GM21526 (cell line): ENCODE measurements around the gene GOLGA6C.
"Not testable (repeated sequence)": the region's sequence is repeated elsewhere in the genome, so short reads cannot be mapped to it uniquely, and the experiment has no call there.

Source experiments
- ATAC-seq: cut with Tn5 transposase; IDR thresholded peaks from one replicate; pipeline ENCODE4 v1.9.1; 2021; ENCODE audit warnings: moderate library complexity; ENCODE audit not compliant: unreplicated experiment, low FRiP score

The GOLGA6C gene

DNA sequence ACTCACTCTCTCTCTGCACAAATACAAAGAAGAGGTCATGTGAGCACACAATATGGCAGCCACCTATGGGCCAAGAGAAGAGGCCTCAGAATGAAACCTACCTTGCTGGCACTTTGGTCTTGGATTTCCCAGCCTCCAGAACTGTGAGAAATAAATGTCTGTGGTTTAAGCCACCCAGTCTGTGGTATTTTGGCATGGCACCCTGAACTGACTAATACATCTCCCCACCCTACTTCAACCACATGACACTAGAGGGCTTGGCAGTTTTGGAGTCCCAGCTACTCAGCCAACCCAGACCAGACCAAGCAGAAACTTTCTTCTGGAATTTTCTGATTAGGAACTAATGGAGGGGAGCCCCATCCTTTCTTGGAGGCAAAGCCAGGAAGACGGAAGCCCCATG lies 54.4 kb downstream of the GOLGA6C start:
- ATAC-seq, result not testable (repeated sequence)

DNA sequence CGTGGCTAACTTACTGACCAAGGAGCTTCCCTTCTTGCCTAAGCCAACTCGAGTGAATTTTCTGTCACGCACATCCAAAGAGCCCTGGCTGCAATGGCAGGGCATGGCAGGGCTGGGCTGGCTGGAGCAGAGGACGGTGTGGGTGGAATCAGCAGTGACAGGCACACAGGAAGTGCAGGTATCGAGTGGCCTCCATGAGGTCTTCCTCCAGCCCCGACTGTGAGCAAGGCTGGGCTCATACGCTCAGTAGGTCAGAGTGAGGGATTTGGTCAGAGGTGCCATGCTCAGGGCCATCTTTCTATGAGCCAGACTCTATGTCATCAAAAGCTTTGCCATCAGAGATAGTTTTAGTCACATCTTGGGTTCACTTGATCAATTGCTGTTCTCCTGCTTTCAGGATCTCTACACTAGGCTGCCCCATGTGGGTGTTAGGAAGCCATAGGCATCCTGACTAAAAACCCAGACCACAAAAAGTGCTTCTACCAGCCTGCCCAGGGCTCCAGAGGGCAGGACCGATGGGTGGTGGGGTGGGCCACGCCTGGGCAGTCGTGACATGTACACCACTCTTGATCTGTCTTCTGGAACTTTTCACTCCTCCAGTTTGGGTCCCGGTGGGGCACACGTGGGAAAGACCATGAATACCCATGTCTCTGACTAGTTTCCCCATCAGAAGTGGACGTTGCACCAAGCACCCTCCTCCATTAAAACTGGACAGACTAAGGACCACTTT lies 55.1 kb downstream of the GOLGA6C start:
- no peak for ATAC-seq

DNA sequence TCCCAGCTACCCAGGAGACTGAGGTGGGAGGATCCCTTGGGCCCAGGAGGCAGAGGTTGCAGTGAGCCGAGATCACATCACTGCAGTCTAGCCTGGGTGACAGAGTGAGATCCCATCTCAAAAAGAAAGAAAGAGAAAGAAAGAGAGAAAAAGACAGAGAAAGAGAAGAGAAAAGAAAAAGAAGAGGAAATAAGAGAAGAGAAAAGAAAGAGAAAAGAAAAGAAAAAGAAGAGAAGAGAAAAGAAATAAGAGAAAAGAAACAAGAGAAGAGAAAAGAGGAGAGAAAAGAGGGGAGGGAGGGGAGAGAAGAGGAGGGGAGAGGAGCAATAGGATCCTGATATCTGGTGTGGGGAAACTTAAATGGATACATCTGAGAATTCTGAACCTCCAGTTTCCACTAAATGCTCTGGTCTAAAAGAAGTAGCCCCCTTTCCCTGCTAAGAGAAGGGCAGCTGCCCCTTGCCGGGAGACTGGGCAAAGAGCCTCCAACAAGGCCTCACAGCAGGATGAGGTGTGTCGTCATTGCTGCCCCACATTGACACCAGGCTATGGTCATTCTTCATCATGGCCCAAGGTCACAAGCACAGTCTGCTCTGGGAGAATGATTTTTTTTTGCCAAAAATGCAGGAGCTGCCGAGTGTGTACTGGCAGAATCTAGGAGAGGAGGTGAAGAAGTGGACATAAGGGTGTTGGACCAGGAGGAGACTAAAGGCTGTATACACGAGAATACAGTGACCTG lies 56.6 kb downstream of the GOLGA6C start:
- ATAC-seq, result no peak

DNA sequence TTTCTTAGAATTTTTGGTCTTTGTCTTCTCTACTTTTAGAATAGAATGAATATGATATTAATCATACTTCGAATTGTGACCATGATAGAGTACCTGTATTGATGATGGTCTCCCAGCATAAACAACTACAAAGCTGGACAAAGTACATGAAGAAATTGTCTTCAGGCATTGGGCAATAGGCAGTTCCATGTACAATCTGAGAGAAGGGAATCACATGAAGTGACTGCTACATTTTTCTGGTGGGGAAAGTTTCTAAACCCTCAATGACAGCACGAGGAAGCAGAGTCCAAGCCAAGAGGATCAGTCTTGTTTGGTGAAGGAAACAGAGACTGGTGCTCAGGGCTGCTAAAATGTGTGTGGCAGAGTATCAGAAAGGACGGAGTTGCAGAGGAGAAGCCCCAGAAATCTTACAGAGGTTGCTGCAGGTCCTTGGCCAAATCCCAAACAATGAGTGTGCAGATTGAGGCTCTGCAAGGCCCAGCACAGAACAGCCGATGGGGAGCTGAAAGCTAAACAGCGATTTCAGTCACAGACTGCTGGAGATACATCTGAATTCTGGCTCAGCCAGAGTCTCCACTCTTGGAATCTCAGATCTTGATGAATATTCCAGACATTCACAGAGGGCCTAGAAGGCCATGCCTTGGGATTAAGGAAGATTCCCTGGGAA lies 61.2 kb downstream of the GOLGA6C start:
- not testable (repeated sequence) for ATAC-seq
